GM13977 (cell line): ENCODE measurements around the gene SSRP1.
"Not testable (repeated sequence)": the region's sequence is repeated elsewhere in the genome, so short reads cannot be mapped to it uniquely, and the experiment has no call there.

Source experiments
- DNase-seq: peaks from one replicate; pipeline ENCODE4 v3.0.0; 2012; ENCODE audit warnings: low spot score
- CTCF ChIP-seq: IDR thresholded peaks from 2 replicates; pipeline ENCODE4 v1.5.1; 2012; ENCODE audit warnings: mild to moderate bottlenecking, control low read depth; ENCODE audit not compliant: insufficient read depth; ENCODE audit errors: extremely low read depth, missing control alignments
- in situ Hi-C: fragments of 300-500 bp; cut with MboI; formaldehyde crosslinking; loops from one replicate; pipeline ENCODE4 v1.12.0; 2022; ENCODE audit warnings: low sequenced_read_pairs, low pct_unique_long_range_greater_than_20kb, mixed read lengths, inconsistent platforms; ENCODE audit not compliant: unreplicated experiment

SSRP1 gene

GRCh38 chr11:57343825-57344224, 8.1 kb upstream of the SSRP1 start:
- TF ChIP-seq CTCF: no peak
- in situ Hi-C loops: no loop called here
- DNase-seq: no peak

- TF ChIP-seq CTCF: no peak
- in situ Hi-C loops: no loop called here
- DNase-seq: no peak
Observed at GRCh38 chr11:57342702-57343101, 7.0 kb upstream of the SSRP1 start.

- no peak for TF ChIP-seq CTCF
- in situ Hi-C loops: no loop called here
- DNase-seq: no peak
Observed at GRCh38 chr11:57341250-57341808, 5.6 kb upstream of the SSRP1 start.

- TF ChIP-seq CTCF: peak; percentile 23
- no peak for DNase-seq
- in situ Hi-C loops: no loop called here
Observed at GRCh38 chr11:57340039-57340615, 4.4 kb upstream of the SSRP1 start.

GRCh38 chr11:57339328-57339727, 3.6 kb upstream of the SSRP1 start:
- DNase-seq: no peak
- no peak for TF ChIP-seq CTCF

GRCh38 chr11:57338142-57338541, 2.5 kb upstream of the SSRP1 start, which contains the start of gene P2RX3:
P2RX3 (plus strand) TSS chr11:57338352; CDS start chr11:57338551, 199 bp downstream.
- in situ Hi-C loops: no loop called here
- no peak for DNase-seq
- no peak for TF ChIP-seq CTCF

More at GRCh38 chr11:57339328-57339727, 3.6 kb upstream of the SSRP1 start:
- in situ Hi-C loops: no loop called here

GRCh38 chr11:57336856-57337255, 1.2 kb upstream of the SSRP1 start:
- in situ Hi-C loops, DNase-seq: not testable (repeated sequence)
